ENCODE data around the gene ARAP3. TPM values are rescaled to one million over a fixed set of nuclear protein-coding genes. Genes with fewer than 3 reads are reported as not detected.

Gene ARAP3
- total and polyA plus RNA-seq, 9 of the 15 experiments (the other 6 are each of a cell fraction or from before 2014, with no cell fraction given): 0.83 to 25.7 (median 6.4) TPM

GRCh38 chr5:141641634-141642267 is 40.3 kb downstream of the ARAP3 start (continued):
- TF ChIP-seq, protein P1, sequence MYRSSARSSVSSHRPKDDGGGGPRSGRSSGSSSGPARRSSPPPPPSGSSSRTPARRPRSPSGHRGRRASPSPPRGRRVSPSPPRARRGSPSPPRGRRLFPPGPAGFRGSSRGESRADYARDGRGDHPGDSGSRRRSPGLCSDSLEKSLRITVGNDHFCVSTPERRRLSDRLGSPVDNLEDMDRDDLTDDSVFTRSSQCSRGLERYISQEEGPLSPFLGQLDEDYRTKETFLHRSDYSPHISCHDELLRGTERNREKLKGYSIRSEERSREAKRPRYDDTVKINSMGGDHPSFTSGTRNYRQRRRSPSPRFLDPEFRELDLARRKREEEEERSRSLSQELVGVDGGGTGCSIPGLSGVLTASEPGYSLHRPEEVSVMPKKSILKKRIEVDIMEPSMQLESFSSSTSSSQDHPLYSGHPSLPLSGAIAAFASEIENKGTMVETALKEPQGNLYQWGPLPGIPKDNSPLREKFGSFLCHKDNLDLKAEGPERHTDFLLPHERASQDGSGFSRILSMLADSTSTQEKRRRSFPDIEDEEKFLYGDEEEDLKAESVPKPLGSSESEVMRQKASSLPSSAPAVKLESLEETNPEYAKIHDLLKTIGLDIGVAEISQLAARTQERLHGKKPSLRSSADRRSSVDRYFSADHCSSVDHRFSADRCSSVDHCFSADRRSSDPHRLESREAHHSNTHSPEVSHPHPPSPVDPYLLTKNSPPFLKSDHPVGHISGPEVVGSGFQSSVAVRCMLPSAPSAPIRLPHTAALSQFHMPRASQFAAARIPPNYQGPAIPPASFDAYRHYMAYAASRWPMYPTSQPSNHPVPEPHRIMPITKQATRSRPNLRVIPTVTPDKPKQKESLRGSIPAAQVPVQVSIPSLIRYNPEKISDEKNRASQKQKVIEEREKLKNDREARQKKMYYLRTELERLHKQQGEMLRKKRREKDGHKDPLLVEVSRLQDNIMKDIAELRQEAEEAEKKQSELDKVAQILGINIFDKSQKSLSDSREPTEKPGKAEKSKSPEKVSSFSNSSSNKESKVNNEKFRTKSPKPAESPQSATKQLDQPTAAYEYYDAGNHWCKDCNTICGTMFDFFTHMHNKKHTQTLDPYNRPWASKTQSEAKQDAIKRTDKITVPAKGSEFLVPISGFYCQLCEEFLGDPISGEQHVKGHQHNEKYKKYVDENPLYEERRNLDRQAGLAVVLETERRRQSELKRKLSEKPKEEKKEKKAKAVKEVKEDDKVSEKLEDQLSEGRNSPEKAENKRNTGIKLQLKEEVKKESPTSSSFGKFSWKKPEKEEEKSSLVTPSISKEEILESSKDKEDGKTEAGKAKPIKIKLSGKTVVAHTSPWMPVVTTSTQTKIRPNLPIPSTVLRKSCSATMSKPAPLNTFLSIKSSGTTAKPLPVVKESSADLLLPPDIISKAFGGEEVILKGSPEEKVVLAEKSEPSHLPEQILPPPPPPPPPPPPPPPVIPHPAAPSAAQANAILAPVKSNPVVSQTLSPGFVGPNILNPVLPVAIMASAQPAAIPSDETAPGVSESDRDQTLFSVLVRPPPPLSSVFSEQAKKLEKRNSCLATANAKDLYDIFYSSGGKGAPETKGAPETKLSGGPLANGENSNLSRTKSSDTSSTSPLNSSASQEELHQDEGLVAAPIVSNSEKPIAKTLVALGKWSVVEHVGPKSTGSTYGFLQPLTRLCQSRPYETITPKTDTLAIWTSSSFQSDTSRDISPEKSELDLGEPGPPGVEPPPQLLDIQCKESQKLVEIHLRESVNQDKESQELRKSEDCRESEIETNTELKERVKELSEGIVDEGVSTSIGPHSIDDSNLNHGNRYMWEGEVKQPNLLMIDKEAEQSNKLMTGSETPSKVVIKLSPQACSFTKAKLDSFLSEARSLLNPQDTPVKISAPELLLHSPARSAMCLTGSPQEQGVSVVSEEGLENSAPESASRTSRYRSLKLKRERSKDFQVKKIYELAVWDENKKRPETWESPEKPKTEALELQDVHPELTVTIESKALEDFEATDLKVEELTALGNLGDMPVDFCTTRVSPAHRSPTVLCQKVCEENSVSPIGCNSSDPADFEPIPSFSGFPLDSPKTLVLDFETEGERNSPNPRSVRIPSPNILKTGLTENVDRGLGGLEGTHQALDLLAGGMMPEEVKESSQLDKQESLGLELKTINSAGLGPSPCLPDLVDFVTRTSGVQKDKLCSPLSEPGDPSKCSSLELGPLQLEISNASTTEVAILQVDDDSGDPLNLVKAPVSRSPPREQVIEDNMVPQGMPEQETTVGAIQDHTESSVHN (IDR thresholded peaks at IDR 0.05; ENCODE audit: borderline replicate concordance in 1 of 2, low read depth in 1 of 2): no peak
- TF ChIP-seq EHMT2 (IDR thresholded peaks at IDR 0.05) (peak; percentile 89), FOXM1 (IDR thresholded peaks at IDR 0.05; ENCODE audit: low read depth) (no peak), FOXM1 (CRISPR knock-in tag; IDR thresholded peaks at IDR 0.05; ENCODE audit: low read depth) (no peak), ETV1 (tag; conservative IDR thresholded peaks at IDR 0.05; ENCODE audit: low read depth) (0 out of 2 replicates have a peak, but pooled peaks have one; percentile 7), BRD4 (IDR thresholded peaks at IDR 0.05) (no peak), RBM25 (IDR thresholded peaks at IDR 0.05; ENCODE audit: low read depth, low read length, severe bottlenecking) (no peak), GTF2F1 (IDR thresholded peaks at IDR 0.05; ENCODE audit: low read depth, low read length) (no peak), MAFK (IDR thresholded peaks at IDR 0.05; ENCODE audit: low read length) (peak; percentile 88), GABPB2 (CRISPR knock-in tag; conservative IDR thresholded peaks at IDR 0.05) (no peak), DLX4 (CRISPR knock-in tag; IDR thresholded peaks at IDR 0.05) (no peak), RAD21 (CRISPR knock-in tag; conservative IDR thresholded peaks at IDR 0.05 in 1 of 2, IDR thresholded peaks at IDR 0.05 in 1 of 2) (peak; percentile 39 to 61)
- TF ChIP-seq, protein P2, sequence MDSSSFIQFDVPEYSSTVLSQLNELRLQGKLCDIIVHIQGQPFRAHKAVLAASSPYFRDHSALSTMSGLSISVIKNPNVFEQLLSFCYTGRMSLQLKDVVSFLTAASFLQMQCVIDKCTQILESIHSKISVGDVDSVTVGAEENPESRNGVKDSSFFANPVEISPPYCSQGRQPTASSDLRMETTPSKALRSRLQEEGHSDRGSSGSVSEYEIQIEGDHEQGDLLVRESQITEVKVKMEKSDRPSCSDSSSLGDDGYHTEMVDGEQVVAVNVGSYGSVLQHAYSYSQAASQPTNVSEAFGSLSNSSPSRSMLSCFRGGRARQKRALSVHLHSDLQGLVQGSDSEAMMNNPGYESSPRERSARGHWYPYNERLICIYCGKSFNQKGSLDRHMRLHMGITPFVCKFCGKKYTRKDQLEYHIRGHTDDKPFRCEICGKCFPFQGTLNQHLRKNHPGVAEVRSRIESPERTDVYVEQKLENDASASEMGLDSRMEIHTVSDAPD (CRISPR knock-in tag; IDR thresholded peaks at IDR 0.05): no peak
- TF ChIP-seq, protein P3, sequence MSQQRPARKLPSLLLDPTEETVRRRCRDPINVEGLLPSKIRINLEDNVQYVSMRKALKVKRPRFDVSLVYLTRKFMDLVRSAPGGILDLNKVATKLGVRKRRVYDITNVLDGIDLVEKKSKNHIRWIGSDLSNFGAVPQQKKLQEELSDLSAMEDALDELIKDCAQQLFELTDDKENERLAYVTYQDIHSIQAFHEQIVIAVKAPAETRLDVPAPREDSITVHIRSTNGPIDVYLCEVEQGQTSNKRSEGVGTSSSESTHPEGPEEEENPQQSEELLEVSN (IDR thresholded peaks at IDR 0.05; ENCODE audit: borderline replicate concordance in 1 of 2, extremely low read depth in 1 of 2, insufficient read depth in 1 of 2, insufficient read length in 1 of 2, low read depth in 1 of 2, low read length in 1 of 2, poor library complexity in 1 of 2, severe bottlenecking in 1 of 2): no peak

All from K562 (cell line).